Caco-2 (cell line): Measurements from ENCODE around the gene SLC4A4. TPM values are rescaled to one million over a fixed set of nuclear protein-coding genes. Genes with fewer than 3 reads are reported as not detected.

ENCODE experiments used
- BruUV-seq: library from RNA; stranded (reverse); fragments of 400-500 nt; replicated peaks from 2 replicates; lab custom pipeline; 2021; lab: Mats Ljungman, UMichigan
- CTCF ChIA-PET: fragments of 300-600 bp; sonication (Branson Sonifier 250); formaldehyde crosslinking; loops from one replicate; lab custom pipeline; 2022; ENCODE audit warnings: antibody characterized with exemption; lab: Charles Lee
- POLR2A ChIA-PET: fragments of 300-600 bp; sonication (Branson Sonifier 250); formaldehyde crosslinking; loops from one replicate; lab custom pipeline; 2022; ENCODE audit warnings: antibody characterized with exemption; lab: Charles Lee
- DNase-seq, 2 experiments: peaks; one replicate each; pipeline versions ENCODE4 v3.0.0 to v3.0.0-alpha.2; 2020 to 2022
- H3K27me3 ChIP-seq: replicated peaks from 2 replicates; pipeline ENCODE4 v1.6.0; 2011; ENCODE audit warnings: low read length; ENCODE audit not compliant: control insufficient read depth, insufficient read depth
- H3K36me3 ChIP-seq: 2 replicates; pipeline ENCODE4 v1.5.1; 2011; ENCODE audit warnings: low read length; ENCODE audit not compliant: control insufficient read depth, insufficient read depth
- H3K4me1 ChIP-seq: fragments of 250-450 bp; sonication (Bioruptor Pico); 2 replicates; pipeline ENCODE4 v1.5.1; 2020; ENCODE audit warnings: mild to moderate bottlenecking
- H3K4me3 ChIP-seq: 2 replicates; pipeline ENCODE4 v1.5.1; 2011; ENCODE audit warnings: low read depth, mild to moderate bottlenecking, control low read depth, low read length
- H3K9me3 ChIP-seq: fragments of 250-450 bp; sonication (Bioruptor Pico); 2 replicates; pipeline ENCODE4 v1.5.1; 2020; ENCODE audit warnings: mild to moderate bottlenecking, moderate library complexity
- H3K27ac Mint-ChIP-seq: one replicate; pipeline ENCODE4 v1.8.0; 2022; ENCODE audit warnings: mixed read lengths; ENCODE audit not compliant: unreplicated experiment
- H3K27me3 Mint-ChIP-seq: one replicate; pipeline ENCODE4 v1.8.0; 2022; ENCODE audit warnings: mixed read lengths; ENCODE audit not compliant: insufficient read depth, unreplicated experiment
- H3K36me3 Mint-ChIP-seq: one replicate; pipeline ENCODE4 v1.8.0; 2022; ENCODE audit warnings: mild to moderate bottlenecking, mixed read lengths; ENCODE audit not compliant: insufficient read depth, unreplicated experiment
- H3K4me1 Mint-ChIP-seq: one replicate; pipeline ENCODE4 v1.8.0; 2022; ENCODE audit warnings: low read depth, mixed read lengths; ENCODE audit not compliant: unreplicated experiment
- H3K4me3 Mint-ChIP-seq: one replicate; pipeline ENCODE4 v1.8.0; 2022; ENCODE audit warnings: mild to moderate bottlenecking, moderate library complexity, mixed read lengths; ENCODE audit not compliant: unreplicated experiment
- H3K9me3 Mint-ChIP-seq: one replicate; pipeline ENCODE4 v1.8.0; 2022; ENCODE audit warnings: mixed read lengths; ENCODE audit not compliant: unreplicated experiment
- intact Hi-C: fragments of 100-400 bp; cut with micrococcal nuclease; formaldehyde crosslinking; loops from one replicate; pipeline ENCODE4 v1.10.0; 2022; ENCODE audit not compliant: unreplicated experiment
- total RNA-seq: library from RNA; stranded (reverse); gene quantifications from 2 replicates; pipeline ENCODE4 v1.2.3, GENCODE V29; 2022
- TF ChIP-seq, protein P1 (sequence below), 2 experiments: fragments of 200-600 bp in 1 of 2; IDR thresholded peaks; 1 replicate in 1 of 2; 2 replicates in 1 of 2; pipeline versions ENCODE4 v1.5.1 to v1.8.0; 2011 to 2022; ENCODE audit warnings: antibody characterized with exemption in 1 of 2, control low read depth in 1 of 2, inconsistent platforms in 1 of 2, low read depth in 1 of 2, low read length in 1 of 2, mild to moderate bottlenecking in 1 of 2, moderate library complexity in 1 of 2; ENCODE audit not compliant: insufficient read depth in 1 of 2, severe bottlenecking in 1 of 2, unreplicated experiment in 1 of 2

Gene SLC4A4
- total RNA-seq, 1 experiment from 2014 or later = 0.29 TPM

GRCh38 chr4:71307729-71308128, 31.1 kb upstream of the SLC4A4 start:
- intact Hi-C loops = no loop called here

GRCh38 chr4:71322425-71322824, 16.4 kb upstream of the SLC4A4 start:
- intact Hi-C loops = no loop called here
- no peak overlapping the region for H3K4me3 Mint-ChIP-seq
- H3K27me3 Mint-ChIP-seq = no peaks in the 10 kb centered on the region
- no peaks in the 10 kb centered on the region for H3K9me3 Mint-ChIP-seq
- no peaks in the 10 kb centered on the region for H3K36me3 Mint-ChIP-seq
- CTCF ChIA-PET = no interaction called here
- Histone ChIP-seq H3K27me3 (no peaks in the 10 kb centered on the region), H3K4me3 (no peak overlapping the region), H3K9me3 (no peaks in the 10 kb centered on the region), H3K4me1 (peaks cover 11% of the 10 kb centered on the region; the same call in 1 of the 2 replicates), H3K36me3 (no peaks in the 10 kb centered on the region)
- no peak overlapping the region for H3K27ac Mint-ChIP-seq
- POLR2A ChIA-PET = no interaction called here
- no peak for DNase-seq
- BruUV-seq = no TSS peak
- TF ChIP-seq, protein P1, sequence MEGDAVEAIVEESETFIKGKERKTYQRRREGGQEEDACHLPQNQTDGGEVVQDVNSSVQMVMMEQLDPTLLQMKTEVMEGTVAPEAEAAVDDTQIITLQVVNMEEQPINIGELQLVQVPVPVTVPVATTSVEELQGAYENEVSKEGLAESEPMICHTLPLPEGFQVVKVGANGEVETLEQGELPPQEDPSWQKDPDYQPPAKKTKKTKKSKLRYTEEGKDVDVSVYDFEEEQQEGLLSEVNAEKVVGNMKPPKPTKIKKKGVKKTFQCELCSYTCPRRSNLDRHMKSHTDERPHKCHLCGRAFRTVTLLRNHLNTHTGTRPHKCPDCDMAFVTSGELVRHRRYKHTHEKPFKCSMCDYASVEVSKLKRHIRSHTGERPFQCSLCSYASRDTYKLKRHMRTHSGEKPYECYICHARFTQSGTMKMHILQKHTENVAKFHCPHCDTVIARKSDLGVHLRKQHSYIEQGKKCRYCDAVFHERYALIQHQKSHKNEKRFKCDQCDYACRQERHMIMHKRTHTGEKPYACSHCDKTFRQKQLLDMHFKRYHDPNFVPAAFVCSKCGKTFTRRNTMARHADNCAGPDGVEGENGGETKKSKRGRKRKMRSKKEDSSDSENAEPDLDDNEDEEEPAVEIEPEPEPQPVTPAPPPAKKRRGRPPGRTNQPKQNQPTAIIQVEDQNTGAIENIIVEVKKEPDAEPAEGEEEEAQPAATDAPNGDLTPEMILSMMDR (IDR thresholded peaks at IDR 0.05; ENCODE audit: insufficient read depth in 1 of 2, low read depth in 1 of 2, low read length in 1 of 2, severe bottlenecking in 1 of 2, unreplicated experiment in 1 of 2) = no peak
- no peaks in the 10 kb centered on the region for H3K4me1 Mint-ChIP-seq

More at GRCh38 chr4:71307729-71308128, 31.1 kb upstream of the SLC4A4 start:
- POLR2A ChIA-PET = no interaction called here
- Mint-ChIP-seq H3K4me1 (no peaks in the 10 kb centered on the region), H3K27ac (no peak overlapping the region), H3K36me3 (no peaks in the 10 kb centered on the region), H3K27me3 (peaks cover 6% of the 10 kb centered on the region), H3K9me3 (peaks cover 10% of the 10 kb centered on the region), H3K4me3 (no peak overlapping the region)
- DNase-seq = no peak
- TF ChIP-seq, protein P1 (IDR thresholded peaks at IDR 0.05; ENCODE audit: insufficient read depth in 1 of 2, low read depth in 1 of 2, low read length in 1 of 2, severe bottlenecking in 1 of 2, unreplicated experiment in 1 of 2) = no peak
- H3K9me3 ChIP-seq = no peaks in the 10 kb centered on the region
- no peaks in the 10 kb centered on the region for H3K36me3 ChIP-seq
- no TSS peak for BruUV-seq
- CTCF ChIA-PET = no interaction called here
- H3K4me3 ChIP-seq = no peak overlapping the region
- no peaks in the 10 kb centered on the region for H3K27me3 ChIP-seq
- no peaks in the 10 kb centered on the region for H3K4me1 ChIP-seq

DNA sequence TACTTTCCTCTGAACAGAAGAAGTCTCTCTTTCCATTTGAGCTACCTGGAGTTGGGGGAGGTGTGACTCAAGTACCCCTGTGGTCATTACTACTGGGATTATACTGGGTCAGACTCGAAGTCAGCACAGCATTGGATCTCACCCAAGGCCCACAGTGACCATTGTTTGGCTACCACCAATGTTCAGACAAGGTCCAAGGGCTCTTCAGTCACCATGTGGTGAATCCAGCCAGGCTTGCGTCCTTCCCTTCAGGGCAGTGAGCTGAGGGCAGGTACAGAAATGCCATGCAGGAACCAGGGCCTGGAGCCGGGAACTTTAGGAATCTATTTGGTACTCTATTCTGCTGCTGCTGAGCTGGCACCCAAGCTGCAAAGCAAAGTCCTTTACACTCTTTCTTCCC, 5.5 kb upstream of the SLC4A4 start:
- POLR2A ChIA-PET = no interaction called here
- H3K27me3 Mint-ChIP-seq = no peaks in the 10 kb centered on the region
- intact Hi-C loops = no loop called here

More for the DNA sequence above, 5.5 kb upstream of the SLC4A4 start:
- no peaks in the 10 kb centered on the region for H3K4me1 Mint-ChIP-seq
- no peaks in the 10 kb centered on the region for H3K9me3 Mint-ChIP-seq
- CTCF ChIA-PET = no interaction called here
- H3K4me3 ChIP-seq = no peak overlapping the region
- no peak overlapping the region for H3K4me3 Mint-ChIP-seq
- TF ChIP-seq, protein P1 (IDR thresholded peaks at IDR 0.05; ENCODE audit: insufficient read depth in 1 of 2, low read depth in 1 of 2, low read length in 1 of 2, severe bottlenecking in 1 of 2, unreplicated experiment in 1 of 2) = no peak
- peak overlapping the region; percentile 39 for H3K27ac Mint-ChIP-seq
- H3K4me1 ChIP-seq = no peaks in the 10 kb centered on the region
- no peaks in the 10 kb centered on the region for H3K36me3 ChIP-seq
- no peak for DNase-seq
- no TSS peak for BruUV-seq
- H3K36me3 Mint-ChIP-seq = no peaks in the 10 kb centered on the region
- H3K9me3 ChIP-seq = no peaks in the 10 kb centered on the region
- H3K27me3 ChIP-seq = no peaks in the 10 kb centered on the region
